ENCODE data around the gene ANKRD33.

The ANKRD33 gene

DNA sequence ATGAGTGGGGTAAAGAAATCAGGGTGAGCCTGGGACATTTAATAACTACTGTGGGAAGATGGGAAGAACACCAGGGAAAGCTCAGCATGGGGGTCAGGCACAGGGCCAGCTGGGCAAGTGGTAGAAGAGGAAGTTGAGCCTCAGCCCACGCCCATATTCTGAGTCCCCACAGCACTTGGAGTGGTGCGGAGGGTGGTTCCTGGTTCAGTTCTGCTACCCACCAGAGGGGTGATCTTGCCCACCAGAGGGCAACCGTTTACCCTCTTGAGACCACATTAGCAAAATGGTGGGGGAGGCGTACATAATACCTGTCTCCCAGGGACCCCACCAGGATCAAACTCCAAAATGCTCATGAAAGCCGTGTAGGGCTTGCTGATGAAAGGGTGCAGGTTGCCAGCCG lies 16.8 kb upstream of the ANKRD33 start:
- no peak overlapping the region for H3K4me3 ChIP-seq (ENCODE audit: low read length)
- no peak for DNase-seq
- no peaks in the 10 kb centered on the region for H3K79me2 ChIP-seq (ENCODE audit: low read length)
- TF ChIP-seq EZH2phosphoT487 (IDR thresholded peaks at IDR 0.05; ENCODE audit: low read length) (no peak), EZH2 (optimal IDR thresholded peaks at IDR 0.05; ENCODE audit: low read depth, low read length) (no peak)
- TF ChIP-seq, protein P1, sequence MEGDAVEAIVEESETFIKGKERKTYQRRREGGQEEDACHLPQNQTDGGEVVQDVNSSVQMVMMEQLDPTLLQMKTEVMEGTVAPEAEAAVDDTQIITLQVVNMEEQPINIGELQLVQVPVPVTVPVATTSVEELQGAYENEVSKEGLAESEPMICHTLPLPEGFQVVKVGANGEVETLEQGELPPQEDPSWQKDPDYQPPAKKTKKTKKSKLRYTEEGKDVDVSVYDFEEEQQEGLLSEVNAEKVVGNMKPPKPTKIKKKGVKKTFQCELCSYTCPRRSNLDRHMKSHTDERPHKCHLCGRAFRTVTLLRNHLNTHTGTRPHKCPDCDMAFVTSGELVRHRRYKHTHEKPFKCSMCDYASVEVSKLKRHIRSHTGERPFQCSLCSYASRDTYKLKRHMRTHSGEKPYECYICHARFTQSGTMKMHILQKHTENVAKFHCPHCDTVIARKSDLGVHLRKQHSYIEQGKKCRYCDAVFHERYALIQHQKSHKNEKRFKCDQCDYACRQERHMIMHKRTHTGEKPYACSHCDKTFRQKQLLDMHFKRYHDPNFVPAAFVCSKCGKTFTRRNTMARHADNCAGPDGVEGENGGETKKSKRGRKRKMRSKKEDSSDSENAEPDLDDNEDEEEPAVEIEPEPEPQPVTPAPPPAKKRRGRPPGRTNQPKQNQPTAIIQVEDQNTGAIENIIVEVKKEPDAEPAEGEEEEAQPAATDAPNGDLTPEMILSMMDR (IDR thresholded peaks at IDR 0.05; ENCODE audit: low read length) = peak; percentile 8; the same call in 1 of the 2 replicates
- H3K27me3 ChIP-seq (replicated peaks; ENCODE audit: insufficient read depth, low read length) = peaks cover 31% of the 10 kb centered on the region
- H3K9me3 ChIP-seq (replicated peaks; ENCODE audit: insufficient read depth, low read length) = no peaks in the 10 kb centered on the region
- no peak overlapping the region for H3K9ac ChIP-seq (ENCODE audit: low read length)
- H3K27ac ChIP-seq (ENCODE audit: low read length) = no peak overlapping the region
- H3K36me3 ChIP-seq (replicated peaks; ENCODE audit: insufficient read depth, low read length) = no peaks in the 10 kb centered on the region
- no peaks in the 10 kb centered on the region for H4K20me1 ChIP-seq (ENCODE audit: insufficient read depth, low read length)
- H3K9me2 ChIP-seq (replicated peaks; ENCODE audit: insufficient read depth, low read length) = no peaks in the 10 kb centered on the region
- H3K4me2 ChIP-seq (ENCODE audit: low read depth, low read length) = no peak overlapping the region
- H3F3A ChIP-seq (ENCODE audit: insufficient read depth, low read length) = no peaks in the 10 kb centered on the region
- no peaks in the 10 kb centered on the region for H3K4me1 ChIP-seq (ENCODE audit: low read length)
- no peak overlapping the region for H2AFZ ChIP-seq (ENCODE audit: low read length)

DNA sequence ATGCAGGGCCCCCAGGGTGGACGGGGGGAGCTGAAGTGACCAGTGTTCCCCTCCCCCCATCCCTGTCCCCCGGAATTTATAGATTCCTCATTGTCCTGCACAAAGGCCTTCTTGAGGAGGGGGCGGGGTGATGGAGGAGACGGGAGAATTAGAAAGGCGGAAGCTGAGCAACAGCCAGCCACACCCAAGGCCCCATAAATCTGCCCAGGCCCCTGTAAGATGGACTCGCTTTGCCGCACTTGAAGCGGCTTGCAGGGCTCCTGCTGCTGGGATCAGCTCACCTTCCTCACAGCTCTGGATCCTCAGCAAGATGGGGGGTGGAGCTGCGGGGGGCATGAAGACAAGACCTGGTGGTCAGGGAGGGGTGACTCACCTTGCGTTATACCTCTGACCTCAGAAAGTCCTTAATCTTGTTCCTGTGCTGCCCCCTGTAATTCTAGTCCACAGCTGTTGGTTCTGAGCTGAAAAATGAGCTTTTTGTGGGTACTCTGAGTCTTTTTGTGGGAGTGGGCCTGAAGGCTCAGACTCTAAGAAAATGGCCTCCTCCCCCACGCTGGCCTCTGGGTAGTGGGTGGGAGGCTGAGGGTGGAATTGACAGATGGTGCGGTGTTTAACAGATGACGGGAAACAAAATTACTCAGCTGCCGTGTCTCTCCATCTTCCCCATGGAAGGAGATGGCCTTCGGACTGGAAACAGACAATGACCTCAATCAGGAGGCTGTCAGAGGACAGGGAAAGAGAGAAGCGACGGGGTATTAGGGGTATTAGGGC lies 15.8 kb upstream of the ANKRD33 start:
- H4K20me1 ChIP-seq (ENCODE audit: insufficient read depth, low read length) = no peaks in the 10 kb centered on the region
- TF ChIP-seq, protein P1 (IDR thresholded peaks at IDR 0.05; ENCODE audit: low read length) = no peak
- TF ChIP-seq EZH2 (optimal IDR thresholded peaks at IDR 0.05; ENCODE audit: low read depth, low read length) (no peak), EZH2phosphoT487 (IDR thresholded peaks at IDR 0.05; ENCODE audit: low read length) (no peak)
- no peaks in the 10 kb centered on the region for H3K9me2 ChIP-seq (replicated peaks; ENCODE audit: insufficient read depth, low read length)
- no peak for DNase-seq
- peaks cover 31% of the 10 kb centered on the region for H3K27me3 ChIP-seq (replicated peaks; ENCODE audit: insufficient read depth, low read length)
- H3K4me1 ChIP-seq (ENCODE audit: low read length) = no peaks in the 10 kb centered on the region
- no peaks in the 10 kb centered on the region for H3K9me3 ChIP-seq (replicated peaks; ENCODE audit: insufficient read depth, low read length)
- H3K36me3 ChIP-seq (replicated peaks; ENCODE audit: insufficient read depth, low read length) = no peaks in the 10 kb centered on the region
- H3K9ac ChIP-seq (ENCODE audit: low read length) = no peak overlapping the region
- H3K4me2 ChIP-seq (ENCODE audit: low read depth, low read length) = no peak overlapping the region
- no peak overlapping the region for H2AFZ ChIP-seq (ENCODE audit: low read length)
- H3K79me2 ChIP-seq (ENCODE audit: low read length) = no peaks in the 10 kb centered on the region
- no peak overlapping the region for H3K27ac ChIP-seq (ENCODE audit: low read length)
- no peak overlapping the region for H3K4me3 ChIP-seq (ENCODE audit: low read length)
- H3F3A ChIP-seq (ENCODE audit: insufficient read depth, low read length) = no peaks in the 10 kb centered on the region

DNA sequence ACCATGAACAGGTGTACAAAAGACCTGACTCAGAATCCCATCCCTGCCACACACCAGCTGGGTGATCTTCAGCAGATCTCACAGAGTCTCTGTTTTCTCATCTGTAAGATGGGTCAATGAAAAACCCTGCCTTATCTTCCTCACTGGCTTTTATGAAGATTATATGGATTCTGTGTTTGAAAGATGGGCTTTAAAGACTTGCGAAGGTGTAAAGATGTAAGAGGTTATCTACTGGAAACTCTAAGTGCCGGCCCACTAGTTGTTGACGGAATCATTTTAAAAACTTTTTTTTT lies 15.3 kb upstream of the ANKRD33 start:
- Histone ChIP-seq H3F3A (ENCODE audit: insufficient read depth, low read length) (no peaks in the 10 kb centered on the region), H3K4me2 (ENCODE audit: low read depth, low read length) (no peak overlapping the region), H4K20me1 (ENCODE audit: insufficient read depth, low read length) (no peaks in the 10 kb centered on the region), H3K4me1 (ENCODE audit: low read length) (no peaks in the 10 kb centered on the region), H3K27me3 (replicated peaks; ENCODE audit: insufficient read depth, low read length) (peaks cover 31% of the 10 kb centered on the region), H3K27ac (ENCODE audit: low read length) (no peak overlapping the region), H3K9ac (ENCODE audit: low read length) (no peak overlapping the region), H3K9me3 (replicated peaks; ENCODE audit: insufficient read depth, low read length) (no peaks in the 10 kb centered on the region), H3K36me3 (replicated peaks; ENCODE audit: insufficient read depth, low read length) (no peaks in the 10 kb centered on the region), H3K9me2 (replicated peaks; ENCODE audit: insufficient read depth, low read length) (no peaks in the 10 kb centered on the region), H3K4me3 (ENCODE audit: low read length) (no peak overlapping the region), H2AFZ (ENCODE audit: low read length) (no peak overlapping the region), H3K79me2 (ENCODE audit: low read length) (no peaks in the 10 kb centered on the region)
- TF ChIP-seq, protein P1 (IDR thresholded peaks at IDR 0.05; ENCODE audit: low read length) = no peak
- no peak for TF ChIP-seq EZH2phosphoT487 (IDR thresholded peaks at IDR 0.05; ENCODE audit: low read length)
- TF ChIP-seq EZH2 (optimal IDR thresholded peaks at IDR 0.05; ENCODE audit: low read depth, low read length) = no peak
- no peak for DNase-seq
